COLO668 (cell line): ENCODE data around the gene HSPA5.
"Not testable (repeated sequence)": the region's sequence is repeated elsewhere in the genome, so short reads cannot be mapped to it uniquely, and the experiment has no call there.

ENCODE experiments used
- DNase-seq: peaks from one replicate; lab custom pipeline; 2025; ENCODE audit not compliant: unreplicated experiment; lab: John Stamatoyannopoulos, UW

The HSPA5 gene

GRCh38 chr9:125194466-125194865, 46.7 kb downstream of the HSPA5 start:
- not testable (repeated sequence) for DNase-seq

DNA sequence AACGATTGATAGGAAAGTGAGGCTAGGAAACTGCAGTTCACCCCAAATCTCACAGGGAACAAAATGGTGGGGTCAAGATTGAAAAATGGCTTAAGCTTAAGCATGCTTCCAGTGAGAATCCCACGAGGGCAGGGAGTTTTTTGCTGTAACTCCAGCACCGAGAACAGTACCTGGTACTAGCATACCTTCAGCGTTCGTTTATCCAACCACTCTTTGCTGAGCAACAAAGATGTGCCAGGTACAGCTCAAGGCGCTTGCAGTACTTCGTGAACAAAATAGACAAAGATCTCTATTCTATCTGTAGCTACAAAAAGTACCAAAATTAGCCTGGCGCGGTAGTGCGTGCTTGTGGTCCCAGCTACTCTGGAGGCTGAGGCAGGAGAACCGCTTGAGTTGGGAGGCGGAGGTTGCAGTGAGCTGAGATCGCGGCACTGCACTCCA, 50.8 kb downstream of the HSPA5 start:
- DNase-seq: no peak

DNA sequence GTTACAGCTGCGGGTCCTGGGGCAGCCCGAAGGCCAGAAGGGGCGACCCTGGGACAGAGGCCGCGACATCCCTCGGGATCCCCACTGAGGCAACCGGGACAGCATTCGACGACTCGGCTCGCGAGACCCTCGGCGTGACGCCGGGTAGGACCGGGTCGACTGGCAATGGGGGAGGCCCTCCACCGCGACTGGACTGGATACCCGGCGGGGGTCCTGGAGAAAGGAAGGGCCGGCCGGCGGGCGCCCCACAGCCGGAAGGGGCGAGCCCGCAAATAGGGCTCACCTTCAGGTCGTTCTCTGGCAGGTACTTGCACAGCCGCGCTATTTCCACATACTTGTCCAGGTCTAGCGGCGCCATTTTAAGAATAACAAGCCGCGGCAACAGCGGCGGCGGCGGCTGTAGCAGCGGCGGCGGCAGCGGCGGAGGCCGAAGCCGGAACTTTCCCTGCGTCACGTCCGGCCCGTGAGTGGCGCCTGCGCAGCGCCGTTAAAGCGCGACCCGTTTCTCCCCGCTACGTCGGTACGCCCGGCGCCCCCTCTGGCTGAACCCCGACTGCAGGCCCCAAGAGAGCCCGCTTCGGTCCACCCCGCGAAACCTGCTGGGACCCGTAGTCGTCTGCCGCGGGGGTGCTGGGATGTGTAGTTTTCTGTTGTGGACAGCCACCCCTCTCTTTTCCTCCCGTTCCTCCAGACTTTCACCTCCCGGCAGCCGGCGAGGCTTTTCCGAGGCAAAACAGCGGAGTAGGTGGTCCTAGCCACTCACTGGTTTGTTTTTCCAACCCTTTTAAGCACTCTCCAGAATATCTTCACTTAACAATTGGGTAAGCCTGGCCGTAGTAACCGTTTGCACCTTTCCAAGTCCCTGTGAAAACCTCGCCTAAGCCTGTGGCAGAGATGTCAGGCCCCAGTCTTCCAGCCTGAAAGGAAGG, 51.5 kb downstream of the HSPA5 start, which contains the start of gene PPP6C:
TSS of gene PPP6C (minus strand) at position 443 of the 929 bp plus-strand sequence. CDS start at position 358, 85 bp downstream.
- peak; percentile 97 for DNase-seq

DNA sequence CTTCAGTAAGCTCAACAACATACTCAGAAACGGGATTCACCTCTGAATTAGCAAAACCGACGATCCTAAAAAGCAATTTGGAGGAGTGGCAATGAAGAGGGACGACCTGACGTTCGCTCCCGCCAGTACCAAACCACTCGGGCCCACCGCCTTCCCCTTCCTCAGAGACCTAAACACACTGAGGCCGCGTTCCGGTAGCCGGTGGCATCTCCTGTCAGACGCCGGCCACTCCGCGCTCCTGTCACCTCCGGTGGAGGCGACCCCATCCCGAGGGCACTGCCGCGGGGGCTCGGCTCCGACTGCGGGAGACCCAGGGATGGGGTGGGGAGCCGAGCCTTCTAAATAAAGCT, 52.2 kb downstream of the HSPA5 start:
- DNase-seq: peak; percentile 38
